HL-60/S4 treated with retinoic acid at 250 ng/mL for 4 days and 3 days (cell line): ENCODE results near the gene ARL17A.
"Not testable (repeated sequence)": the region's sequence is repeated elsewhere in the genome, so short reads cannot be mapped to it uniquely, and the experiment has no call there.

ENCODE experiments used
- in situ Hi-C: fragments of 300-500 bp; cut with MboI; formaldehyde crosslinking; loops from 2 replicates; pipeline ENCODE4 v1.7.0; 2022; ENCODE audit warnings: low sequenced_read_pairs

The ARL17A gene

GRCh38 chr17:46579083-46580075 is at the start of gene ARL17A:
ARL17A (minus strand) TSS chr17:46579691; CDS start chr17:46576322, 3,369 bp downstream.
- in situ Hi-C loops: not testable (repeated sequence)

- in situ Hi-C loops: not testable (repeated sequence)
Observed at GRCh38 chr17:46628753-46629436, 49.4 kb upstream of the ARL17A start.

DNA sequence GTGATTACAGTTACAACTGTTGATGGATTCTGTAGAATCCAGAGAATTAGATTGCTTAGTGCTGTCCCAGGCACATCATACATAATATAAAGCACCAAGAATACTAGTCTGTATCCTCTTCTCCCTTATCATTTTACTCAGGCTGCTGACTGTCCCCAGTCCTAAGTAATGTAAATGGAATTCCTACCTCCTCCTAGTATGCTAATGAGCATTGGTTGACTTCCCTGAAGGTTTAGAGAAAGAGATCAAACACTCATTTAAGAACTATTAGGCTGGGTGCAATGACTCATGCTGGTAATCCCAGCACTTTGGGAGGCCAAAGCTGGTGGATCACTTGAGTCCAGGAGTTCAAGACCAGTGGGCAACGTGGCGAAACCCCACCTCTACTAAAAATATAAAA is 48.0 kb upstream of the ARL17A start:
- in situ Hi-C loops: not testable (repeated sequence)

GRCh38 chr17:46624726-46625125 is 45.2 kb upstream of the ARL17A start:
- in situ Hi-C loops: not testable (repeated sequence)

DNA sequence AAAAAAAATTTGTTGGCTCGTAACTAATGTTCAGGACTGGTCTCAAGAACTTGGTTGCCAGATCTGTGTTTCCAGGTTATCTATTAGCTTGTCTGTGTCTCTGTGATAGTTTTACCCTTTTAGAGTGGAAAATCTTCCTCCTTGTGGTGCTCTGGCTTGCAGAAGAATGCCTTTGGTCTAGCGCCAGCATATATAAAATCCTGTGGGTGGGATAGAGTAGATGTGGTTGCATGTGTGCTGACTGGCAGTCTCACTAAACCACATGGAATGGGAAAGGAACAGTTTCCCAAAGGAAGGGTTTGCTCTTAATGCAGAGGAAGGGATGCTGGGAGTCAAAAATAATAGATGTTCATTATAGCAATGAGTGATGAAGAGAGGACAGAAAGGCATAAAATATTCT is 44.3 kb upstream of the ARL17A start:
- in situ Hi-C loops: not testable (repeated sequence)

DNA sequence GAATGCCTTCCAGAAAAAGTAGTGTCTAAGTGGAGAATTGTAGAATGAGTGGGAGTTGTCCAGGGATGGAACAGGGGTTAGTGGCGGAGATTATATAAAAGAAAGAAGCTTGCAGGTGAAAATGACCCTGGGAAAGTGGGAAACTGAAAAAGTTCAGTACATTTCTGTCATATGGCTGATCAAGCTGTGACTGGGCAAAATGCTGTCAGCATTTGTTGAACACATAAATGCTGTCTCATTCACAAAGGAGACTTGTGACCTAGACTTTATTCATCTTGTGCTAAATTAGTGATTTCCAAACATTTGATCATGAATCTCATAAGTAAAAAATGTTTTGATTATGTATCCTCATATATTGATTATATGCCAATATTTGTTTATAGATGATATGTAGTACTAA is 39.5 kb upstream of the ARL17A start:
- in situ Hi-C loops: not testable (repeated sequence)

DNA sequence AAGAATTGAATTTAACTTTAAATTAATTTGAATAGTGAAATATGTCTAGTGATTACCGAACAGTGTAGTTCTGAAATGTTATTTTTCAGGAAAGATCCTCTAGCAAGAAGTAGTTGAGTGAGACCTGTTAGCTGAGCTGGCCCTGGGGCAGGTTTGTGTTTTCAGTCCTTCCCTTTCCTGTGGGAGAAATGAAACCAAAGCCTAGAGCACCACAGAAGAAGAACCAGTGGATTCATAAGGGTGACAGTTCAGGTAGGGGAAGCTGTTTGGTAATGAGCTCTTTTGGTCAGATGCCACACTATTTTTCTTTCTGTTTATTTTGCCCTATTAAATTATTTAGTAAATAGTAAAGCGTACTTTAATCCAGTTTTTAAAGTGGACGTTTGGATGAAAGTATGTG is 37.6 kb upstream of the ARL17A start:
- in situ Hi-C loops: not testable (repeated sequence)

DNA sequence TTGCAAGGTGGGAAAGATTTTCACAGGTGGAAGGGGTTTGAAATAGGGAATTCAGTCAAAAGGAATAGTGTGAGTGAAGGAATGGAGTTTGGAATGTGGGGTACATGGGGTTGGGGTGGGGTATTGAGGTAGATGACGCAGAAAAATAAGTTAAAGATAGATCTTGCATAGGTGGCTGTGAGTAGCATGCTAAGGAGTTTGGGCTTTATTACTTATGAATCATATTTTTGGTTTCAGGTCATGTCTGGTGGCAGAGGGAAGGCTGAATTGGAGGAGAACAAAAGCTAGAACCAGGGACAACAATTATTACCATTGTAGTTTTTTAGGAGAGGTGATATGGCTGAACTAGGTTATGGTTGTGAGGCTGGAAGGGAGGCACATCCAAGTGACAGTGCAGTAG is 34.4 kb upstream of the ARL17A start:
- in situ Hi-C loops: not testable (repeated sequence)

- in situ Hi-C loops: not testable (repeated sequence)
Observed at GRCh38 chr17:46611304-46611703, 31.8 kb upstream of the ARL17A start.

DNA sequence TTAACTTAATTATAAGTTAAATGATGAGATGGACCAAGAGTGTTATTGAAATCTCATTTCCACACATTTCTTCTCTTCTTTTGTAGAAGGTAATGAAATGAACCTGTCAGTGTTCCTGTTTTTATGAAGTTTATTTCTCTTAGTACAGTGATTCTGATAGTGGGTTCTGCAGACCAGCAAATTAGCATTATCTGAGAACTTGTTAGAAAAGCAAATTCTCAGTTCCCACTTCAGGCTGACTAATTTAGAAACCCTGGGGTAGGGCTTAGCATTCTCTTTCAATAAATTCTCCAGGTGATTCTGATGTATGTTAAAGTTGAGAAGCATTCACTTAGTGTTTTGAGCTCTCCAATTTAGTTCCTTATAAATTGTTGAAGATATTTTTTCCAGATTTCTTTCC is 23.6 kb upstream of the ARL17A start:
- in situ Hi-C loops: not testable (repeated sequence)

GRCh38 chr17:46600767-46601166 is 21.3 kb upstream of the ARL17A start:
- in situ Hi-C loops: not testable (repeated sequence)

- in situ Hi-C loops: not testable (repeated sequence)
Observed at GRCh38 chr17:46598344-46598931, 18.9 kb upstream of the ARL17A start.

DNA sequence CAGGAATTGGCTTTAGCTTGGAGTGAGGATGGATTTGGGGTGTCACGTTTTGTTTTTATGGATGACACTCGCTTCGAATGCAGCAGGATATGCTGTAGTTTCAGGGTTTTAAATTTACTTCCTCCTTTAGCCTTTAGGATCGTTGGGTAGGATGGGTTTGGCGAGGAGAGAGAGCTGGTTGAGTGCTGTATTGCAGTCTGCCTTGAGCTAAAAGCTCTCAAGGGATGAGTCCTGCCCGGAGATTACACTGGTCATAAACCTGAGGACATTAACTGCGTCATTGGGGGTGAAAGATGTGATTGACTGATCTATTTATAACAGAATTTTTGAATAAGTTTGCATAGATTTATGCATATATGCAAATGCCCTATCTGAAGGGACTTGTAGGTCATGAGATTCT is 11.8 kb upstream of the ARL17A start:
- in situ Hi-C loops: not testable (repeated sequence)

DNA sequence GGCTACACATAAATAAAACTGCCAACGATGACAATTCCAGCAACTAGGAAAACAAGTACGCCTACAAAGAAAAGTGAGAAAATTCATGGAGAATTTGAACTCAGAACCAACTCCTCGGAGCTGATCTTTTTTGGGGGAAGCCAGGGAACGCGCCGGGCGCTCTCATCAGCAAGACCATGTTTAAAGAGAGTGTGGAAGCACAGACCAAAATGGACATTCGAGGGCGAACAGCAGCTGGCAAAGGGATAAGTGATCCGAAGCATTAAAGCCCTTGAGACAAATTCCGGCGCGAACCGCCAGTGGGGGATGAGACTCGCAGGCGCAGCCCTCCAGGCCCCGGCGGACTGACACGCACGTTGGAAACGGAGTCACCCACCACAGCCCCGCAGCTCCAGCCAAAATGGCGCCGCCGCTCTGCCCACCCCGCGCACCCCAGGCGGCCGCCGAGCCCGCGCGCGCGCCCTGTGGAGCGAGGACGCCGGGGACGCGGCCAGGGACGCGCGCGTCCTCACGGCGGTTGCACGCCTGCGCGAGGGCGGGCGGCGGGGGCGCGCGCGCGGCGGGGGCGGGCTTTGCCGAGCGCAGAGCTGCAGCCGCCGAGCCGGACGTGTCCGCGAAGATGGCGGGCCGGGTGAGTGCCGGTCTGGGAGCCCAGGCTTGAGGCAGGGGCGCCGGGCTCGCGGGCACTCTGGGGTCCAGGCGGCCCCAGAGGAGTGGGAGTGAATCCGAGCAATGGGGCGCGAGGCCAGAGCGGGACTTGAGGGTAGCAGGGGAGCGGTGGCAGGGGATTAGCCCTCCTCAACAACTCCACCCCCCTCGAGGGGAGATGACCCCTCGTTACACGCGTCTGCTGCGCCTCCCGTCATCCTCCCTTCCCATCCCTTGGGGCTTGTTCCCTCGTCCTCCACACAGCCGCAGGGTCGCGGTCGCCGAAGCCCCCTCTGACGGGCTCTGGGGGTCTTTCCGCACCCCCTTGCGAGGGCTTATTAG is 11.0 kb upstream of the ARL17A start, which contains the start of gene NSF:
TSS of gene NSF (plus strand) at position 513 of the 990 bp plus-strand sequence. CDS start at position 620, 107 bp downstream.
- in situ Hi-C loops: not testable (repeated sequence)

DNA sequence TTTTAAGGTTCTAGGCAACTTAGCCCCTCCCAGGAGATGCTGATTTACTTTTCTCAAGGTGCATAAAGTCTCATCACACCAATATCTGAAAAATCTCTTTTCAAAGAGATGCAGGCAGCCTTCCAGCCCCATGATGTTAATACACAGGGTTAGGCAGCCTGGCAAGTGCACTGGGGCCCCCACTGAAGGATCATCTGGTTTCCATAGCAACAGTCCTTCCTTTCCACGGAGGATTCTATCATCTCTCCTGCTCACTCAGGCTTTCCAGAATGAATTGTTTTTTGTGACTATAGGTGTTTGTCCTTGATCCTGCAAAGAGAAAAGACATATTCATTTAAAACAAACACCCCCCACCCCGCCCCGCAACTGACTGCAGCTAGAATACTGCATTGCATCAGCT is 6.0 kb upstream of the ARL17A start:
- in situ Hi-C loops: not testable (repeated sequence)

GRCh38 chr17:46580082-46580481 is 591 bp upstream of the ARL17A start:
- in situ Hi-C loops: not testable (repeated sequence)

DNA sequence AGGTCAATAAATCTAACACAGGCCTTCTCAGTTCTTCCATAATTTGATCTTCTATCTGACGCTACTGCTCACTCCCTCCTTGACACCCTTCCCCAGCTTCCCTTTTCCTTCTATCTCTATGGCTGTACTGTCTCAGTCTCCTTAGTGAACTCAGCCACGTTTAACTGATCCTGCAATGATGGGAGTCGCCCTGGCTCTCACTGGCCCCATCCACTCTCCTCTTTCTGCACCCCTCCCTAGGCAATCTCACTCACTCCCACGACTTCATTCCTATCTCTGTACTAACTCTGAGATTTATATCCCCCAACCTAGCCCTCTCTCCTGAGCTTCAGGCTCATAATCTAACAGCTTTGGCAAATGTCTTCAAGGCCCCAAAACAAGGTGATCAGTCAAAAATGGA is 7.7 kb downstream of the ARL17A start:
- in situ Hi-C loops: not testable (repeated sequence)

- in situ Hi-C loops: not testable (repeated sequence)
Observed at GRCh38 chr17:46566980-46567379, 12.5 kb downstream of the ARL17A start.

DNA sequence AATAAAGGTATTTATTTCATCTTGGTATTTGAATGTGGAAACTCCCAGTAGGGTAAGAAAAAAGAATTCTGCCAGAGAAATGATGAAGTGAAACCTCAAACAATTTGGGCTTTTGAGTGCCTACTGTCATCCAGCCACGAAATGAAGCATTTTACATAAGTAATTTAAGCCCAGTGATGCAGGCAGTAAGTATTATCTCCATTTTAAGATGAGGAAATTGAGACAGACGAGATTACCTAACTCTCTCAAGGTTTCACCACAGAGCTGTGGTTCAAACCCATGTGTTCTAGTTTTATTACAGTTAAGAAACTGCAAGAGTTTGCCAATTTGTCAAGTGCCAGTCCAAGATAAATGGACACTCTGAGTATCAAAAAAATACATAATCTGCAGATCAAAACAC is 13.2 kb downstream of the ARL17A start:
- in situ Hi-C loops: not testable (repeated sequence)

GRCh38 chr17:46560048-46560447 is 19.4 kb downstream of the ARL17A start:
- in situ Hi-C loops: not testable (repeated sequence)
